GM08714 (cell line): ENCODE results near the gene TTYH2.

Experiments
- H3K4me3 ChIP-seq: fragments of 200-500 bp; sonication (Bioruptor generic); 2 replicates; pipeline ENCODE4 v1.5.1; 2014; ENCODE audit warnings: mild to moderate bottlenecking, low read length, inconsistent platforms
- ZNF274 ChIP-seq: IDR thresholded peaks from 2 replicates; pipeline ENCODE4 v1.6.1; 2012; ENCODE audit warnings: mild to moderate bottlenecking, low read depth, low read length

TTYH2 gene

GRCh38 chr17:74216505-74216904, 3.1 kb downstream of the TTYH2 start:
- no peak for TF ChIP-seq ZNF274
- no peak overlapping the region for H3K4me3 ChIP-seq

- TF ChIP-seq ZNF274, result no peak
- no peak overlapping the region for H3K4me3 ChIP-seq
Observed at GRCh38 chr17:74217037-74217730, 3.8 kb downstream of the TTYH2 start.

- no peak for TF ChIP-seq ZNF274
- no peak overlapping the region for H3K4me3 ChIP-seq
Observed at GRCh38 chr17:74217888-74218287, 4.5 kb downstream of the TTYH2 start.

- TF ChIP-seq ZNF274, result no peak
- H3K4me3 ChIP-seq, result no peak overlapping the region
Observed at GRCh38 chr17:74218436-74218835, 5.1 kb downstream of the TTYH2 start.

DNA sequence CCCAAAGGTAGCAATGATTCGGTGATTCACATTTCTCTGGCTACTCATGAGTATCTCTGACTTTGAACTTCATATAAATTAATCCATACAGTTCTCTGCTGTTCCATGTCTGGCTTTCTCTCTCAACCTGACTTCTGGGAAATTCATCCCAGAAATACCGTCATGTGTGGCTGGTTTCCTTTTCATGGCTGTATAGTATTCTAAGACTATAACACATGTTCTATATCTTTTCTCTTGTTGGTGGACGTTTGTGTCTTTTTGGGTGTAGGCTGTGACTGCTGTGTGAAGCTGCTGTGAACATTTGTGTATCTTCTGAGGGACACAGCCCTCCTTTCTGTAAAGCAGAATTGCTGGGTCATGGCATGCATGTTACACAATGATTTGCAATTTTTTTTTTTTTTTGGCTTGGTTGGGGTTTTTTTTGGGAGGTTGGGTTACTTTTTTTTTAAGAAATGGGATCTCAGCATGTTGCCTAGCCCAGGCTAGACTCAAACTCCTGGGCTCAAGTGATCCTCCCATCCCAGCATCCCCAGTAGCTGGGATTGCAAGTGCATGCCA, 6.3 kb downstream of the TTYH2 start:
- no peak overlapping the region for H3K4me3 ChIP-seq
- no peak for TF ChIP-seq ZNF274

DNA sequence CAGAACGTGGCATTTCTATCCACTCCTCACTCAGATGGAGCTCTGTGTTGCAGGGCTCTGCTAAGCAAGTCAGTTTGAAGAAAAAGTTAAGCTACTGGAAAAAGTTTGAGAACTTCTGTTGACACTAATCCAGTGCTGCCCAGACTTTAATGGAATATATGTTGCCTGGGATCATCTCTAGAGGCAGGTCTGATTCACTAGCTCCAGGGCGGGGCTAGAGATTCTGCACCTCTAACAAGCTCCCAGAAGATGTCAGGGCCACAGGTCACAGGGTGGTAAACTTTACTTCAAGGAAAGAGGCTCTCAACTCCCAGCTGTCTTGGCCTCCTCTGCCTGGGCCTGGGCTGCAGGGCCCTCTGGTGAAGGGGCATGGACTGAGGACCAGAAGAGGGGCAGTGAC, 6.8 kb downstream of the TTYH2 start:
- H3K4me3 ChIP-seq, result no peak overlapping the region

DNA sequence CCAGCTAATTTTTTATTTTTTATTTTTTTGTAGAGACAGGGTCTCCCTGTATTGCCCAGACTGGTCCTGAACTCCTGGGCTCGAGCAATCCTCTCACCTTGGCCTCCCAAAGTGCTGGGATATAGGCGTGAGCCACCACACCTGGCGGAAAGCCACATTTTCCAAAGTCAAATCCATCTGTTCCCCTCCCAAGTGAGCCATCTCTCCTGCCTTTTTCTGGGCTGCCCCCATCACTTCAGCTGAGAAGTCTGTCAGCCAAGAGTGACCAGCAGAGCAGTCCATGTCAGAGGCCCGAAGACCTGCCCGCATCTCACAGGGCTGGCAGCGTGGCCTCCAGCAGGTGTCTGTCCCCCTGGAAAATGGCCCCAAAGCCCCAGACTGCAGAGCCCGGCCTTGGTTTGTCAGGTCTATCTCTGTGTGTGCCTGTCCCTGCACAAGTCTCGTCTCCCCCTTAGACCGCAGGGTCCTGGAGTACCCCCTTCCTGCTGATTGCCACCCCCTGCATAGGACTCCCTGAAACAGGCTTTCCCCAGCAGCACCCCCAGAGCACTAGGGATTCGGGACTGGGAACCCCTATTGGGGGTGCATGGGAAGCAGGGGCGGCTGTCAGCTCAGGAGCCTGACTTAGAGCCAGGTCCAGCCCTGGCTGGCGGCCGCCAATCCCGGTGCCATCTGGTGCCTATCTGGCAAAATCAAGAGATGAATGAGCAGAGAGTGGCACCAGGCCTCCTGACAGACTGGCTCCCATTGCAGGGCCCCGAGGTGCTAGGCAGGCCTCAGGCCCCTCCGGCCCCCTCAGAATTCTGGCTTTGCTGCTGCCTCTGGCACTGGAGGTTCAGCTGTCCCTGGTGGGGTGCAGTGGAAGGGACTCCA, 7.8 kb downstream of the TTYH2 start:
- no peak overlapping the region for H3K4me3 ChIP-seq
- no peak for TF ChIP-seq ZNF274

More for the DNA sequence above, 6.8 kb downstream of the TTYH2 start:
- TF ChIP-seq ZNF274, result no peak

GRCh38 chr17:74222399-74222798, 9.0 kb downstream of the TTYH2 start:
- TF ChIP-seq ZNF274, result no peak
- no peak overlapping the region for H3K4me3 ChIP-seq

DNA sequence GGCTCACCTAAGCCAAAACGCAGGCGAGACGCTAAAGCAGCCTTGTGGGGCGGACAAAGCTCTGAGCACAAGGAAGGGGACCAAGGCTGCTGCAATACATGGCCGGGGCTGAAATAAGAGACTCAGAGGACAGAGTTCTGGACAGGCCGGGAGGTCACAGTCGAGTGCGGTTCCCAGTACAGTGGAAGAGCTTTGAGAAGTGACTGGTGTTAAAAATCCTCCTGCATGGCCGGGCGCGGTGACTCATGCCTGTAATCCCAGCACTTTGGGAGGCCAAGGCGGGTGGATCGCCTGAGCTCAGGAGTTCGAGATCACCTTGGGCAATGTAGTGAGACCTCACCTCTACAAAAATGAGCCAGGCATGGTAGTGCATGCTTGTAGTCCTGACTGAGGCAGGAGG, 10.5 kb downstream of the TTYH2 start:
- no peak overlapping the region for H3K4me3 ChIP-seq
- no peak for TF ChIP-seq ZNF274

GRCh38 chr17:74224959-74225725, 11.8 kb downstream of the TTYH2 start:
- H3K4me3 ChIP-seq, result no peak overlapping the region
- TF ChIP-seq ZNF274, result no peak

DNA sequence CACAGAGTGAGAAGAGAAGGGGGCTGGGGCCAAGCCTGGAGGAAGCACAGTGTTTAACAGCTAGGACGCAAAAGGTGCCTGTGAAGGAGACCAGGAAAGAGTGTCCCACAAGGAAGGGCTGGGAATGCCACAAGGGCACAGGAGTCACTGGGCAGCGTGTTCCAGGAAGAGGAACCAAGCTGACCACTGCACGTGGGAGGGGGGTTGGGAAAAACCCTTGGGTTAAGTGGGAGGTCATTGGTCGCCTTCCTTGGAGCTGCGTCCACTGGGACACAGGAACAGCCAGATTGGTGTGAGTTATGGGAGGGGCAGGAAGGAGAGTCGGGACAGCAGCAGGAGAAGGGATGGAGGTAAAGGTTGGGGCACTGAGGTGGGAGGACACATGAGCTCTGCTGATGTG, 12.9 kb downstream of the TTYH2 start:
- H3K4me3 ChIP-seq, result no peak overlapping the region
- no peak for TF ChIP-seq ZNF274

GRCh38 chr17:74227271-74228080, 14.1 kb downstream of the TTYH2 start:
- no peak overlapping the region for H3K4me3 ChIP-seq
- TF ChIP-seq ZNF274, result no peak

DNA sequence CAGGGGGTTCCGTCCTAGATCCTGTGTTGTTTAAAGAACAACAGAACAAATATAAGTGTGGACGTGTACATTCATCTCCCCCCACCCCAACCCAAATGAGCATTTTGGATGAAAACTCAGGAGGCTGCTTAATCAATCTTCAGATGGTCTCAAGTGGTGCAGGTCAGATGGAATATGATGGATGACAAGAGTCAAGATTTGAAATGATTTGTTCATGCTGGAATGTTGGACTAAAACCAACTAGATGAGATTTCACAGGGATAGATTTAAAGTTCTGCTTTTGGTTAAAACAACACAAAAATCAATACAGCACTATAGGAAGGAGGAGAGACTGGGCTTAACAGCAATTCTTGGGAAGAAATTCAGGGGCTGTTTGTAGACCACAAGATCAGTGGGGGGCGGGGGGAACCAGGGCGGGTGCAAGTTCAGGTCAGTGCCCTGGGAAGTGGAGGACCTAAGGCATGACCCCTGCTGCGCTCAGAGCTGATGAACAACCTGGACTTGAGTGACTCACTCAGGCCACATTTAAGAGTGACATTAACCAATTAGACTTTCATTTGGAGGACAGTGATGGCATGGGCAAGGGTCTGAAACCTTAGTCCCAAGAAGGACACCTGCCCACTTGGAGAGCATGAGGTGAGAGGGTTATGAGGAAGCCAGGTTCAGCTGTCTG, 15.1 kb downstream of the TTYH2 start:
- H3K4me3 ChIP-seq, result no peak overlapping the region
- no peak for TF ChIP-seq ZNF274
